Breast epithelium (tissue), 3 donors: ENCODE measurements around the gene FTCDNL1.

Experiments used
- CTCF ChIP-seq, 3 donors: fragments of 450-650 bp; IDR thresholded peaks; one replicate each; pipeline ENCODE4 v1.5.1; 2016 to 2017; ENCODE audit warnings: antibody characterized with exemption in 3 of 3, mild to moderate bottlenecking in 3 of 3, moderate library complexity in 3 of 3
- POLR2A ChIP-seq: fragments of 450-650 bp; IDR thresholded peaks from one replicate; pipeline ENCODE4 v1.6.1; 2016; ENCODE audit warnings: antibody characterized with exemption, mild to moderate bottlenecking, moderate library complexity

GRCh38 chr2:199713746-199714145, 137.2 kb downstream of the FTCDNL1 start:
- no peak for TF ChIP-seq POLR2A
- no peak for TF ChIP-seq CTCF (IDR thresholded peaks at IDR 0.05)
